Smooth muscle cell of the brain vasculature (primary cell): ENCODE data around the gene SLC37A3.
"Not testable (repeated sequence)": the region's sequence is repeated elsewhere in the genome, so short reads cannot be mapped to it uniquely, and the experiment has no call there.

Experiments used
- DNase-seq: peaks from one replicate; pipeline ENCODE4 v3.0.0-alpha.2; 2012; ENCODE audit warnings: low read depth, low spot score

Gene SLC37A3

GRCh38 chr7:140397784-140398750 lies at the start of gene SLC37A3:
Gene SLC37A3, minus strand, starts transcription at chr7:140398530. Its CDS starts 16,004 bp downstream, at chr7:140382526.
- peak; percentile 39 for DNase-seq

GRCh38 chr7:140447841-140448240 lies 49.5 kb upstream of the SLC37A3 start:
- DNase-seq = no peak

GRCh38 chr7:140446467-140446866 lies 48.1 kb upstream of the SLC37A3 start:
- DNase-seq = no peak

GRCh38 chr7:140441519-140441918 lies 43.2 kb upstream of the SLC37A3 start:
- DNase-seq = no peak

GRCh38 chr7:140440593-140440992 lies 42.3 kb upstream of the SLC37A3 start:
- no peak for DNase-seq

- DNase-seq = no peak
These were observed 41.0 kb upstream of the SLC37A3 start for GRCh38 chr7:140439359-140439758.

GRCh38 chr7:140435252-140435895 lies 37.0 kb upstream of the SLC37A3 start:
- DNase-seq = no peak

GRCh38 chr7:140433396-140433795 lies 35.1 kb upstream of the SLC37A3 start:
- DNase-seq = no peak

GRCh38 chr7:140426130-140426529 lies 27.8 kb upstream of the SLC37A3 start:
- DNase-seq = no peak

- no peak for DNase-seq
These were observed 27.4 kb upstream of the SLC37A3 start for GRCh38 chr7:140425718-140426117.

- no peak for DNase-seq
These were observed 25.2 kb upstream of the SLC37A3 start for GRCh38 chr7:140423501-140423900.

GRCh38 chr7:140421521-140421920 lies 23.2 kb upstream of the SLC37A3 start:
- DNase-seq = no peak

- no peak for DNase-seq
These were observed 20.3 kb upstream of the SLC37A3 start for GRCh38 chr7:140418653-140419052.

GRCh38 chr7:140418156-140418472 lies 19.8 kb upstream of the SLC37A3 start:
- not testable (repeated sequence) for DNase-seq

GRCh38 chr7:140417456-140418155 lies 19.3 kb upstream of the SLC37A3 start:
- no peak for DNase-seq

- no peak for DNase-seq
These were observed 18.2 kb upstream of the SLC37A3 start for GRCh38 chr7:140416560-140416959.

GRCh38 chr7:140415816-140416215 lies 17.5 kb upstream of the SLC37A3 start:
- not testable (repeated sequence) for DNase-seq

- no peak for DNase-seq
These were observed 17.0 kb upstream of the SLC37A3 start for GRCh38 chr7:140415361-140415760.

- no peak for DNase-seq
These were observed 6.3 kb upstream of the SLC37A3 start for GRCh38 chr7:140404565-140405065.

GRCh38 chr7:140403878-140404564 lies 5.7 kb upstream of the SLC37A3 start, which contains the start of gene RAB19:
Gene RAB19, plus strand, starts transcription at chr7:140404058. Its CDS starts 3,589 bp downstream, at chr7:140407647.
- no peak for DNase-seq

- DNase-seq = no peak
These were observed 4.0 kb upstream of the SLC37A3 start for GRCh38 chr7:140402178-140402835.
